Endodermal cell (in vitro differentiated cells): Measurements from ENCODE around the gene ATP11B. TPM values are rescaled to one million over a fixed set of nuclear protein-coding genes. Genes with fewer than 3 reads are reported as not detected.

ENCODE experiments used
- DNase-seq: peaks from one replicate; pipeline ENCODE4 v3.0.0-alpha.2; 2017
- H3K27ac ChIP-seq: 2 replicates; pipeline ENCODE4 v1.5.1; 2013; ENCODE audit warnings: mild to moderate bottlenecking, low read depth, low read length, moderate library complexity
- H3K27me3 ChIP-seq: 2 replicates; pipeline ENCODE4 v1.6.1; 2013; ENCODE audit warnings: mild to moderate bottlenecking, low read length, moderate library complexity; ENCODE audit not compliant: insufficient read depth, control insufficient read depth, poor library complexity, severe bottlenecking
- H3K36me3 ChIP-seq: 2 replicates; pipeline ENCODE4 v1.7.0; 2013; ENCODE audit warnings: mild to moderate bottlenecking, low read length, moderate library complexity; ENCODE audit not compliant: control insufficient read depth, insufficient read depth
- H3K4me1 ChIP-seq: one replicate; pipeline ENCODE4 v1.7.0; 2013; ENCODE audit warnings: low read length; ENCODE audit not compliant: control insufficient read depth, insufficient read depth
- H3K4me3 ChIP-seq: 2 replicates; pipeline ENCODE4 v1.5.1; 2013; ENCODE audit warnings: mild to moderate bottlenecking, low read length, moderate library complexity
- H3K9ac ChIP-seq: 2 replicates; pipeline ENCODE4 v1.6.1; 2013; ENCODE audit warnings: mild to moderate bottlenecking, low read length, moderate library complexity; ENCODE audit not compliant: poor library complexity, severe bottlenecking; ENCODE audit errors: extremely low read depth
- H3K9me3 ChIP-seq: 2 replicates; pipeline ENCODE4 v1.6.1; 2013; ENCODE audit warnings: mild to moderate bottlenecking, low read length, moderate library complexity; ENCODE audit not compliant: control insufficient read depth
- H3K27ac Mint-ChIP-seq: 2 replicates; pipeline ENCODE4 v1.8.0; 2020; ENCODE audit warnings: mixed read lengths
- H3K27me3 Mint-ChIP-seq: 2 replicates; pipeline ENCODE4 v1.8.0; 2021; ENCODE audit warnings: mild to moderate bottlenecking, mixed read lengths; ENCODE audit not compliant: insufficient read depth
- H3K36me3 Mint-ChIP-seq: 2 replicates; pipeline ENCODE4 v1.8.0; 2020; ENCODE audit warnings: low read depth, mixed read lengths
- H3K4me1 Mint-ChIP-seq: 2 replicates; pipeline ENCODE4 v1.8.0; 2020; ENCODE audit warnings: mixed read lengths
- H3K4me3 Mint-ChIP-seq: 2 replicates; pipeline ENCODE4 v1.8.0; 2020; ENCODE audit warnings: mild to moderate bottlenecking, moderate library complexity, mixed read lengths
- H3K9me3 Mint-ChIP-seq: 2 replicates; pipeline ENCODE4 v1.8.0; 2020; ENCODE audit warnings: mild to moderate bottlenecking, mixed read lengths
- WGBS, 2 experiments: methylation state at CpG; one replicate each; pipeline versions ENCODE4 v1.1.5 to v1.1.7; 2013; ENCODE audit warnings: missing lambda C conversion rate in 2 of 2, mixed read lengths in 1 of 2; ENCODE audit not compliant: insufficient coverage in 1 of 2, insufficient read length in 1 of 2; 5-methylcytosine and 5-hydroxymethylcytosine counted together
- total RNA-seq, 2 donors: library from RNA; stranded (reverse); fragmentation: NEBNext Ultra II Directional in 1 of 2; extraction: Animal tissue kit (Norgen Biotek cat#: 25700) in 1 of 2; gene quantifications; 2 replicates in 1 of 2; 3 replicates in 1 of 2; pipeline ENCODE4 v1.2.1, GENCODE V29; 2021
- TF ChIP-seq, protein P1 (sequence below): fragments of 200-600 bp; sonication (generic); conservative IDR thresholded peaks from 2 replicates; pipeline ENCODE4 v1.5.0; 2021; ENCODE audit warnings: antibody characterized with exemption, mild to moderate bottlenecking

ATP11B gene
- total RNA-seq, 2 donors from 2014 or later = 23.6 to 27.8 TPM

- Histone ChIP-seq H3K4me3 (no peak overlapping the region), H3K9ac (no peak overlapping the region), H3K27ac (no peak overlapping the region), H3K9me3 (peaks cover 13% of the 10 kb centered on the region), H3K27me3 (no peaks in the 10 kb centered on the region), H3K4me1 (no peaks in the 10 kb centered on the region), H3K36me3 (peaks cover 76% of the 10 kb centered on the region)
- no peak overlapping the region for H3K27ac Mint-ChIP-seq
- H3K4me1 Mint-ChIP-seq = peaks cover 14% of the 10 kb centered on the region
- TF ChIP-seq, protein P1, sequence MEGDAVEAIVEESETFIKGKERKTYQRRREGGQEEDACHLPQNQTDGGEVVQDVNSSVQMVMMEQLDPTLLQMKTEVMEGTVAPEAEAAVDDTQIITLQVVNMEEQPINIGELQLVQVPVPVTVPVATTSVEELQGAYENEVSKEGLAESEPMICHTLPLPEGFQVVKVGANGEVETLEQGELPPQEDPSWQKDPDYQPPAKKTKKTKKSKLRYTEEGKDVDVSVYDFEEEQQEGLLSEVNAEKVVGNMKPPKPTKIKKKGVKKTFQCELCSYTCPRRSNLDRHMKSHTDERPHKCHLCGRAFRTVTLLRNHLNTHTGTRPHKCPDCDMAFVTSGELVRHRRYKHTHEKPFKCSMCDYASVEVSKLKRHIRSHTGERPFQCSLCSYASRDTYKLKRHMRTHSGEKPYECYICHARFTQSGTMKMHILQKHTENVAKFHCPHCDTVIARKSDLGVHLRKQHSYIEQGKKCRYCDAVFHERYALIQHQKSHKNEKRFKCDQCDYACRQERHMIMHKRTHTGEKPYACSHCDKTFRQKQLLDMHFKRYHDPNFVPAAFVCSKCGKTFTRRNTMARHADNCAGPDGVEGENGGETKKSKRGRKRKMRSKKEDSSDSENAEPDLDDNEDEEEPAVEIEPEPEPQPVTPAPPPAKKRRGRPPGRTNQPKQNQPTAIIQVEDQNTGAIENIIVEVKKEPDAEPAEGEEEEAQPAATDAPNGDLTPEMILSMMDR = peak; percentile 42
- no peaks in the 10 kb centered on the region for H3K27me3 Mint-ChIP-seq
- H3K4me3 Mint-ChIP-seq = no peak overlapping the region
- H3K9me3 Mint-ChIP-seq = peaks cover 12% of the 10 kb centered on the region
- no peak for DNase-seq
- peaks cover 74% of the 10 kb centered on the region for H3K36me3 Mint-ChIP-seq
These were observed 154.6 kb downstream of the ATP11B start for GRCh38 chr3:182947888-182948287.

DNA sequence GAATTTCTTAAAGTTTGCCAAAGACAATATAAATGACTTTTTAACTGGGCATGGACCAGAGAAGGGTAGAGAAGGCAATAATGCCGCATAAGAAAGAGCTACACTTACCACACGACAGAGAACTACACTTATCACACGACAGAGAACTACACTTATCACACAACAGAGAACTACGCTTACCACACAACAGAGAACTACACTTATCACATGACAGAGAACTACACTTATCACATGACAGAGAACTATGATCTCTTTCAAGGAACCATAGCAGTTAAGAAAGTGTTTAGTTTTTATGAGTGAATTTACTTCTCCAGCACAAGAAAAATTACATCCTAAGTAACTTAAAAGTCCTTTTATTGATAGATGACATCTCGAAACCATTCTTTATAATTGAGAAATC lies 155.0 kb downstream of the ATP11B start:
- Mint-ChIP-seq H3K4me3 (no peak overlapping the region), H3K9me3 (peaks cover 14% of the 10 kb centered on the region), H3K4me1 (peaks cover 14% of the 10 kb centered on the region), H3K27me3 (no peaks in the 10 kb centered on the region), H3K27ac (no peak overlapping the region), H3K36me3 (peaks cover 78% of the 10 kb centered on the region)
- TF ChIP-seq, protein P1 = no peak
- WGBS, 2 experiments = 97 to 100% methylated on average over 2 to 5 of the region's 5 CpGs
- no peak overlapping the region for H3K9ac ChIP-seq
- H3K4me3 ChIP-seq = no peak overlapping the region
- DNase-seq = no peak
- no peak overlapping the region for H3K27ac ChIP-seq
- no peaks in the 10 kb centered on the region for H3K4me1 ChIP-seq
- H3K36me3 ChIP-seq = peaks cover 80% of the 10 kb centered on the region
- peaks cover 17% of the 10 kb centered on the region for H3K9me3 ChIP-seq
- no peaks in the 10 kb centered on the region for H3K27me3 ChIP-seq

- H3K4me3 Mint-ChIP-seq = no peak overlapping the region
- Histone ChIP-seq H3K9ac (no peak overlapping the region), H3K27ac (no peak overlapping the region), H3K4me1 (no peaks in the 10 kb centered on the region), H3K4me3 (no peak overlapping the region), H3K36me3 (peaks cover 87% of the 10 kb centered on the region), H3K27me3 (no peaks in the 10 kb centered on the region), H3K9me3 (peaks cover 26% of the 10 kb centered on the region)
- no peak for DNase-seq
- peaks cover 18% of the 10 kb centered on the region for H3K9me3 Mint-ChIP-seq
- H3K27me3 Mint-ChIP-seq = no peaks in the 10 kb centered on the region
- WGBS, 2 experiments = 91 to 100% methylated on average over 1 of the region's 1 CpG
- H3K36me3 Mint-ChIP-seq = peaks cover 86% of the 10 kb centered on the region
- H3K4me1 Mint-ChIP-seq = peaks cover 10% of the 10 kb centered on the region
- H3K27ac Mint-ChIP-seq = no peak overlapping the region
- TF ChIP-seq, protein P1 = no peak
These were observed 156.4 kb downstream of the ATP11B start for GRCh38 chr3:182949688-182950087.
